ENCODE data around the gene DHFR2. TPM values are rescaled to one million over a fixed set of nuclear protein-coding genes. Genes with fewer than 3 reads are reported as not detected.
"Not testable (repeated sequence)": the region's sequence is repeated elsewhere in the genome, so short reads cannot be mapped to it uniquely, and the experiment has no call there.

The DHFR2 gene
- polyA plus RNA-seq (2013, experiment 1 of 2): 2.4 TPM
- polyA plus RNA-seq (2013, experiment 2 of 2): 3.2 TPM

DNA sequence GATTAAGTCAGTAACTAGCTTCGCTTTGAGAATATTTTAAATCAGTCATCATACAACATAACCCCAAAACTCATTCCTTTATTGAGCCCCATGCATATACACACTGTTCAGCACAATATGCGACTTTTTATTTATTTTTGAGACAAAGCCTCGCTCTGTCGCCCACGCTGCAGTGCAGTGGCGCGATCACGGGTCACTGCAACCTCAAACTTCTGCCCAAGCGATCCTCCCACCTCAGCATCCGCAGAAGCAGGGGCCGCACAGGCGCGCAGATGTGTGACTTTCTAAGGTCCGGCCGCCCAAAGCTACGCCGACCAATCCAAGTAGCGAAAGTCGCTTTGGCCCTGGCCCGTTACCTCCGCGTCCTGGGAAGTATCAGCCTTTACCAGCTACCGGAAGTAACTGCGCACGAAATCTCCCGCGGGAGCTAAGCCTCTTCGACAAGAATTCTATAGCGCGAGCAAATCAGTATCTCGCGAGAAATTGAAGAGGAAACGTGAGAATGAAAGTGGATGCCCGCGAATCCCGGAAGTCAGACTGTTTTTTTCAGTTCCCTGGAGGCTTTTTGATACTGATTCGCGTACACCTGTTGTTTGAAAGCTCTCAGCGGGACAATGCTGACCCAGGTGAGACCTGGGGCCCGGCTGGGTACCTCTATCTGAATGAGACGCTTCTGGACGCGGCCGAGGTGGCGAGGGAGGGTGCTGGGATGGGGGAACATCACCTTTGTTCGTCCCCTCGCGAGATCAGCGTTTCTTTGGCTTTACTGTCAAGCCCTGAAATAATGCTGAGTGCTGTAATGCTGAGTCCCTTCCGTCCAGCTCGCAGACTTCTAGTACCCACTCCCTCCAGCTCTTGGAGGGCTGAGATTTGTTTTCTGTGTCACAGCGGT, at the start of gene DHFR2, which contains the start of gene NSUN3:
DHFR2 (minus strand) TSS at position 404 of the 892 bp plus-strand sequence. CDS start 1,405 bp downstream, outside the sequence.
NSUN3 (plus strand) TSS at position 549 of the 892 bp plus-strand sequence; CDS start at position 615, 66 bp downstream.
- H3K4me1 ChIP-seq (ENCODE audit: insufficient read depth, low read length): peaks cover 4% of the 10 kb centered on the region
- H3K9me3 ChIP-seq (ENCODE audit: insufficient read depth, low read depth, low read length): no peaks in the 10 kb centered on the region
- 1% methylated on average over 52 of the region's 52 CpGs for WGBS
- peak within 1 kb of the TSS; percentile 99 for H3K9ac ChIP-seq (ENCODE audit: low read depth, low read length)
- peak within 1 kb of the TSS; percentile 97 for H3K27ac ChIP-seq (ENCODE audit: low read depth, low read length)
- peak within 1 kb of the TSS; percentile 94 for H3K4me3 ChIP-seq (ENCODE audit: low read length)
- peaks cover 8% of the 10 kb centered on the region; the same call in 1 of the 2 replicates for H3K36me3 ChIP-seq (ENCODE audit: insufficient read depth, low read length)
- H3K27me3 ChIP-seq (ENCODE audit: insufficient read depth, low read length): no peaks in the 10 kb centered on the region

DNA sequence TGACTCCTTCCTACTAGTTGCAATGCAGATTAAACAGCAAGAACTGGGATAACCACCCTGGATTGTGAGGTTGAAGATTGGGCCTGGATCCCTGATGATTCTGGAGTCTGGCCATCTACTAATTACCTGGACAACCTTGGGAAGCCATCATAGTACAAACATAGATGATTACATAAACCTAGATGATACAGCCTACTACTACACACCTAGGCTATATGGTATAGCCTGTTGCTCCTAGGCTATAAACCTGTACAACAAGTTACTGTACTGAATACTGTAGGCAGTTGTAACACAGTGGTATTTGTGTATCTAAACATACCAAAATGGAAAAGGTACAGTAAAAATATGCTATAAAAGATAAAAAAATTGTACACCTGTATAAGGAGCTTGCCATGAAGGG, 48.1 kb upstream of the DHFR2 start:
- Histone ChIP-seq H3K9ac (ENCODE audit: low read depth, low read length) (no peak overlapping the region), H3K27me3 (ENCODE audit: insufficient read depth, low read length) (no peaks in the 10 kb centered on the region), H3K4me3 (ENCODE audit: low read length) (no peak overlapping the region), H3K36me3 (ENCODE audit: insufficient read depth, low read length) (peaks cover 8% of the 10 kb centered on the region; the same call in 1 of the 2 replicates), H3K9me3 (ENCODE audit: insufficient read depth, low read depth, low read length) (no peaks in the 10 kb centered on the region), H3K27ac (ENCODE audit: low read depth, low read length) (no peak overlapping the region), H3K4me1 (ENCODE audit: insufficient read depth, low read length) (peaks cover 4% of the 10 kb centered on the region)

DNA sequence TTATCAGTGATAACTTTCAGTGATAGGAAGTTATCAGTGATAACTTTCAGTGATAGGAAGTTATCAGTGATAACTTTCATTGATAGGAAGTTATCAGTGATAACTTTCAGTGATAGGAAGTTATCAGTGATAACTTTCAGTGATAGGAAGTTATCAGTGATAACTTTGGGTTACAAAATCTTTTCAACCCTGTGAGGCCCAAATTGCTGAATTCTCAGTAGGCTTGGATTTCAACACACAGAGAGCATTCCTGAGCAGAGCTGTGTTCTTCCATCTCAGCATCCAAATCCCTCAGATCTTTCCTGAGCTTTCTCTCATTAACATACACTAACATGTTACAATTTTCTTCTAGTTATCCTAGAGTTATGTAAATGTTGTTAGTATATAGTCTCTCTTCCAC, 47.5 kb upstream of the DHFR2 start:
- H3K27me3 ChIP-seq (ENCODE audit: insufficient read depth, low read length); H3K27ac ChIP-seq (ENCODE audit: low read depth, low read length); H3K4me3 ChIP-seq (ENCODE audit: low read length); H3K4me1 ChIP-seq (ENCODE audit: insufficient read depth, low read length); H3K9ac ChIP-seq (ENCODE audit: low read depth, low read length); H3K36me3 ChIP-seq (ENCODE audit: insufficient read depth, low read length); H3K9me3 ChIP-seq (ENCODE audit: insufficient read depth, low read depth, low read length): not testable (repeated sequence)

DNA sequence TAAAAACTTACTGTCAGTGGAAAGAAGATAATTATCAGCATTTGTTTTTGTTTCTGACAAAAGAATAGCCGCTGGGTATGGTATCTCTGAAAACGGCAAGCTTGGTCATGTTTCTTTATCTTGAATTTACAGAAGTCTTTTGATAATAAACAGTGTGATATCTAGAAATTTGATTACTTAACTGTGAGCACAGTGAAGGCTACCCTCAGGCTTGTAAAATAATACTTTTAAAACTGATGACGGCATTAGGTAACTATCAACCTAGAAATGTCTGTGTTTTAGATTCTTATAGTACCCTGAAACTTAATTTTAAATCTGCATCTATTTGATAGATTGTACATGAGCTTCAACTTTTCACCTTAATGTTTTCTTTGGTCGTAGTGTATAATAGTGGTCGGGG, 43.6 kb upstream of the DHFR2 start:
- Histone ChIP-seq H3K9ac (ENCODE audit: low read depth, low read length) (no peak overlapping the region), H3K4me3 (ENCODE audit: low read length) (no peak overlapping the region), H3K9me3 (ENCODE audit: insufficient read depth, low read depth, low read length) (no peaks in the 10 kb centered on the region), H3K36me3 (ENCODE audit: insufficient read depth, low read length) (0 out of 2 replicates have a peak, but pooled peaks cover 3% of the 10 kb centered on the region), H3K27ac (ENCODE audit: low read depth, low read length) (no peak overlapping the region), H3K27me3 (ENCODE audit: insufficient read depth, low read length) (no peaks in the 10 kb centered on the region), H3K4me1 (ENCODE audit: insufficient read depth, low read length) (no peaks in the 10 kb centered on the region)
- WGBS: 93% methylated on average over 4 of the region's 5 CpGs

DNA sequence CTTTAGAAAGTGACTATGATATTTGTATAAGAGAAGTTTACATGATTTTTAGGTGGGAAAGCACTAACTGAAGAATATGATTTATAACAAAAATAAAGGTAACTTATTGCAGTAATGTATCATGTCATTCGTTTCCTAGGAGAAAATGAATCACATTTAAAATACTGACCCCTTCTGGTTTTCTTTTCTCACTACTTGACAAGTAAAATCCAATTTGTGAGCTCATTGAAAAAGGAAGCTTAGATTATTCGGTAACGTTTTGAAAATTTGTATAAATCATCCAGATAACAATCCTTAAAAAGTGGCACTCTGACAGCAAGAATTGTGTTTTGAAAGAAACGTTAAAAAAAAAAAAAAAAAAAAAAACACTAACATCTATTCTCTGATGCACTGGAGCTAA, 39.1 kb upstream of the DHFR2 start:
- no peak overlapping the region for H3K27ac ChIP-seq (ENCODE audit: low read depth, low read length)
- H3K27me3 ChIP-seq (ENCODE audit: insufficient read depth, low read length): no peaks in the 10 kb centered on the region
- H3K36me3 ChIP-seq (ENCODE audit: insufficient read depth, low read length): 0 out of 2 replicates have a peak, but pooled peaks cover 6% of the 10 kb centered on the region
- H3K9ac ChIP-seq (ENCODE audit: low read depth, low read length): no peak overlapping the region
- no peaks in the 10 kb centered on the region for H3K4me1 ChIP-seq (ENCODE audit: insufficient read depth, low read length)
- no peaks in the 10 kb centered on the region for H3K9me3 ChIP-seq (ENCODE audit: insufficient read depth, low read depth, low read length)
- 100% methylated on average over 2 of the region's 4 CpGs for WGBS
- no peak overlapping the region for H3K4me3 ChIP-seq (ENCODE audit: low read length)

DNA sequence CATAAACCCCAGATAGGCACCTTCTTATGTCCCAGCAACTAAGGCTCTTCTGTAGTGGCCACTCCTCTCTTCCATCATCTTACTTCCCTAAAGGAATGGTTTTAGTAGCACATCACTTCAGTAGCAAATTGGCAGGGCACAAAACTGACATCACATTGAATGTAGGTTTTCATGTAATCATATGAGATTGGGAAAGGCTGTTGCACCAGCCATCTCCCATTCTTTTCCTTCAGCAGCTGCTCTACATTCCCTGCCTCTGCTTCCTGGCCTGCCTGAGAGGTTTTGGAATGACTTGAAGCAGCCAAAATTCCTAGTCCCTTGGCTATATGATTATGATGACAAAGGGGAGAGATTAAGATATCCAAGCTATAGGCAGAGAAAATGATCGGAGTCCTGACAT, 36.6 kb upstream of the DHFR2 start:
- 100% methylated on average over 1 of the region's 1 CpG for WGBS
- no peak overlapping the region for H3K9ac ChIP-seq (ENCODE audit: low read depth, low read length)
- no peaks in the 10 kb centered on the region for H3K9me3 ChIP-seq (ENCODE audit: insufficient read depth, low read depth, low read length)
- no peak overlapping the region for H3K27ac ChIP-seq (ENCODE audit: low read depth, low read length)
- no peak overlapping the region for H3K4me3 ChIP-seq (ENCODE audit: low read length)
- peaks cover 23% of the 10 kb centered on the region for H3K36me3 ChIP-seq (ENCODE audit: insufficient read depth, low read length)
- no peaks in the 10 kb centered on the region for H3K4me1 ChIP-seq (ENCODE audit: insufficient read depth, low read length)
- no peaks in the 10 kb centered on the region for H3K27me3 ChIP-seq (ENCODE audit: insufficient read depth, low read length)

DNA sequence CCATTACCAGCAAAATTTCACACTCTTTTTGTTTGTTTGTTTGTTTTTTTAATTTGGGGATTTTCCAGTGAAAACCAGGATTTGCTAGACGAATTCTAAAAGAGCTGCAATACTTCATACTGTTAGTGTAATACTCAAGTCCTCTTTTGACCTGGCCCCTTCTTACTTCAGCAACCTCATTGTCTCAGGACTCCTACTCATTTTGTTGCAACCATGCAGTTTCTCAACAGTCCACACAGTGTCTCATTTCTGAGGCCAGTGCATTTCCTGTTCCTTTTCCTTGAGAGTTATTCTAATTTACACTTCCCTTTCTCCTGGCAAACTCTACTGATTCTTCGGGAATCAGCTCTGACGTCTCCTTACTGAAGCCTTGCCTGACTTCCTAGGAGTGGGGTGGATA, 35.7 kb upstream of the DHFR2 start:
- Histone ChIP-seq H3K9me3 (ENCODE audit: insufficient read depth, low read depth, low read length) (no peaks in the 10 kb centered on the region), H3K27ac (ENCODE audit: low read depth, low read length) (no peak overlapping the region; the same call in 1 of the 2 replicates), H3K36me3 (ENCODE audit: insufficient read depth, low read length) (peaks cover 23% of the 10 kb centered on the region), H3K4me1 (ENCODE audit: insufficient read depth, low read length) (no peaks in the 10 kb centered on the region), H3K27me3 (ENCODE audit: insufficient read depth, low read length) (no peaks in the 10 kb centered on the region), H3K4me3 (ENCODE audit: low read length) (no peak overlapping the region), H3K9ac (ENCODE audit: low read depth, low read length) (no peak overlapping the region)
- WGBS: 93% methylated on average over 3 of the region's 3 CpGs

DNA sequence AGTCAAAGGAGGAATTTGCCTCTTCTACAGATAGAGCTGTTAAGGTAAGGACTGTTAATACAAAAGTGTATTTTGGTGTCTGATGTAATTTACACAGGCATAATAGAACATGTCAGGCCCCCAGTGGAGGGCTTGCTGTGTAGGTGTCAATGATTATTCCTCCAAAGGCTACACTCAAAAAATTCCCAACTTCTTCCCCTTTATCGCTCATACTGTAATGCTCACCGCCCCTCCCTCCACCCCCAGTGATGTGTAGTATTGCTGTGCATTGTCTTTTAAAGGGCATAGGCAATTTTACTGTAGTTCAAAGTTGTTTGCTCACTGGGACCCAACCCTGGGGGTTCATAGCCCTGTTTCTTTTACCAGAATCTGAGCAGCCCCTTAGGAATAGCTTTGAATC, 32.4 kb upstream of the DHFR2 start:
- H3K9me3 ChIP-seq (ENCODE audit: insufficient read depth, low read depth, low read length): no peaks in the 10 kb centered on the region
- H3K4me1 ChIP-seq (ENCODE audit: insufficient read depth, low read length): no peaks in the 10 kb centered on the region
- peaks cover 23% of the 10 kb centered on the region for H3K36me3 ChIP-seq (ENCODE audit: insufficient read depth, low read length)
- H3K9ac ChIP-seq (ENCODE audit: low read depth, low read length): no peak overlapping the region
- no peak overlapping the region for H3K4me3 ChIP-seq (ENCODE audit: low read length)
- no CpG with 5 or more reads among the region's 2 CpGs for WGBS
- H3K27me3 ChIP-seq (ENCODE audit: insufficient read depth, low read length): no peaks in the 10 kb centered on the region
- H3K27ac ChIP-seq (ENCODE audit: low read depth, low read length): no peak overlapping the region

DNA sequence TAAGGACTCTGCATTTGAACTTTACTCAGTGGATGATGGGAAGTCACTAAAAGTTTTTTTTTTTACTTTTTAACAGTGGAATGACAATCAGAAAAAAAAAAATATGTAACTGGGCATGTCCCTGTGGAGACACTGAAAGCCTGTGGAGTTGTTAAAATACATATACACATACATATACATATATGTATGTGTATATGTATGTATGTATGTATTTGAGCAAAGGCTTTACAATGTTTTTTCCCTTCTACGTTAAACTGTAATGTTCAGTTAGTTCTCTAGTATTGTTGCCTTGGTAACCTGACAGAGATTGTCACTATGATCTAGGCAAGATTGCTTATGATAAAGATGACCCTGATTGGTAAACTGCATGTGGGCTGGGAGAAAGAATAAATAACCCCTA, 30.4 kb upstream of the DHFR2 start:
- Histone ChIP-seq H3K27me3 (ENCODE audit: insufficient read depth, low read length) (no peaks in the 10 kb centered on the region), H3K27ac (ENCODE audit: low read depth, low read length) (no peak overlapping the region), H3K4me1 (ENCODE audit: insufficient read depth, low read length) (no peaks in the 10 kb centered on the region), H3K9me3 (ENCODE audit: insufficient read depth, low read depth, low read length) (no peaks in the 10 kb centered on the region), H3K9ac (ENCODE audit: low read depth, low read length) (no peak overlapping the region), H3K36me3 (ENCODE audit: insufficient read depth, low read length) (peaks cover 23% of the 10 kb centered on the region), H3K4me3 (ENCODE audit: low read length) (no peak overlapping the region)
- 97% methylated on average over 1 of the region's 1 CpG for WGBS

DNA sequence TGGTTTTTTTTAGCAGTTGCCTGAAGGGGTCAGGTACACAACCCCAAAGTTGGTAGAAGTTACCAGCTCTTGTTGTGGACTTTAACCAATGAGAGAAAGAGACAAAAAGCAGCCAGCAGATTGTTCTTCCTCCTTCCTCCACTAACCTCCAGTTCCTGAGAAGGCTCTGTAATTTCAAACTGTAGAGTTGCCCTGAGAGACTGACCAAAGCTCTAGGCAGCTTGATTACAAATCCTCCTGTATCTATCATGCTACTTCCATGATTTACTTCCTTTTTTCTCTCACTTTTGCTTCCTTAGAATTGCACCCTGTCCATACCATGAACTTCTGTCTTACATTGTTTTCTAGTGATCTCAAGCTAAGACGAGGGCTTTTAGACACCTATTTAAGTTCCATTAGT, 29.4 kb upstream of the DHFR2 start:
- Histone ChIP-seq H3K36me3 (ENCODE audit: insufficient read depth, low read length) (peaks cover 20% of the 10 kb centered on the region), H3K4me3 (ENCODE audit: low read length) (no peak overlapping the region), H3K27me3 (ENCODE audit: insufficient read depth, low read length) (no peaks in the 10 kb centered on the region), H3K27ac (ENCODE audit: low read depth, low read length) (no peak overlapping the region), H3K4me1 (ENCODE audit: insufficient read depth, low read length) (no peaks in the 10 kb centered on the region), H3K9me3 (ENCODE audit: insufficient read depth, low read depth, low read length) (no peaks in the 10 kb centered on the region), H3K9ac (ENCODE audit: low read depth, low read length) (no peak overlapping the region)
- WGBS: 100% methylated on average over 1 of the region's 1 CpG

DNA sequence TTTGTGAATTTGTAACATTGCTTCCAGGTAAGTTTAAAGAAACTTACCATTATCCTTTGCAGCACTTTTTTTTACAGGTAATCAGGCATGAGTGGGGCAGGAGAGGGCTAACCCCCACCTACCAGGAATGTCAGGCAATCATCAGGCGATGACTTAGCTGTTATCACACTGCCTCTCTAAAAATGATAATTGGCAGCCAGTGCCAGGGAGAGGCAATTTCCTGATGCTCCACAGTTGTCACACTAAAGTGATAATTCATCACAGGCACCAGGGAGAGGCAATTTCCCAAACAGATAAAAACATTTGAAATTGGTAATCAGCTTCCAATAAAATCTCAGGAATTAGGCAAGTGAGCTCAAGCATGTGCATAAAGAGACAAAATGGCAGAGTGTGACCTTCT, 26.4 kb upstream of the DHFR2 start:
- no peak overlapping the region for H3K9ac ChIP-seq (ENCODE audit: low read depth, low read length)
- H3K4me3 ChIP-seq (ENCODE audit: low read length): no peak overlapping the region
- no peaks in the 10 kb centered on the region for H3K4me1 ChIP-seq (ENCODE audit: insufficient read depth, low read length)
- 89% methylated on average over 1 of the region's 1 CpG for WGBS
- H3K27ac ChIP-seq (ENCODE audit: low read depth, low read length): no peak overlapping the region
- H3K27me3 ChIP-seq (ENCODE audit: insufficient read depth, low read length): no peaks in the 10 kb centered on the region
- H3K9me3 ChIP-seq (ENCODE audit: insufficient read depth, low read depth, low read length): no peaks in the 10 kb centered on the region
- peaks cover 13% of the 10 kb centered on the region; the same call in 1 of the 2 replicates for H3K36me3 ChIP-seq (ENCODE audit: insufficient read depth, low read length)

All from HUES64 (cell line).